ENCODE measurements around the gene KCNK3. TPM values are rescaled to one million over a fixed set of nuclear protein-coding genes. Genes with fewer than 3 reads are reported as not detected.

Gene KCNK3
- total and polyA plus RNA-seq, 5 experiments from 2014 or later: not detected

DNA sequence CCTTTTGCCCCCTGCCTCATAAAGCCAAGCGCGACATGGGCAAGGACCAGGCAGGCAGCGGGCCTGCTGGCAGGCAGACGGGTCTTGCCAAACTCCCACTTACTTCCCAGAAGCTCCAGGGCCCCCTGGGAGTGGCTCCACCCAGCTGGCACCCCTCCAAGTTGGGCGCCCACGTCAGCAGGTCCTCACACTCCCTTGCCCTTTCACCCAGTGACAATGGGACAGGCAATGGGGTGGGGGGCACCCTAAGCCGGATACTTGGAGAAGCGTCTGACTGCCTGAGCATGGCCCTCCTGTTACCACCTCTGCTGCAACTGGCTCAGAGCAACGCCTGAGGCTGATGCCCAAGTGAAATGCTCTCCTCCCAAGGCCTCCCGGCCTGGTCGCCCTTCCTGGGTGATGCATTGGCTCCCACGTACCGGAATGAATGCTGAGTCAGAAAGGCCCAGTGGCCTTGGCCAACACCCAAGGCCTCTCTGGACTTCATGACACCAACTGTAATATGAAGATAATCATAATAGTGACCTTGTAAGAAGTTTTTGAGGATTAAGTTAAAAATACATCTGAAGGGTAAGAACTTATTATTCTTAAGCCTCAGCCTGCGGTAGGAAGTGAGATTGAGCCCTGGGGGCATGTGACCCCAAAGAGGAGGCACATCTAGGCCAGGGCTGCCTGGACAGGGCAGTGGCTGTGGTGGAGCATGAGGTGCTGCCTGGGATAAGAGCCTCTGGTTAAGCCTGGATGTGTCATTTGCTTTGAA lies 31.6 kb downstream of the KCNK3 start:
- no peak for DNase-seq
- H3K4me3 Mint-ChIP-seq: no peak overlapping the region
- H3K4me1 Mint-ChIP-seq: peaks cover 0 to 3% (median 1%) of the 10 kb centered on the region in 4 donors
- no peak for ATAC-seq
- peak overlapping the region in 2 of 10 donors; percentile 41 to 53 for H3K27ac Mint-ChIP-seq
- no peaks in the 10 kb centered on the region for H3K9me3 Mint-ChIP-seq
- H3K36me3 Mint-ChIP-seq: no peaks in the 10 kb centered on the region
- POLR2A ChIA-PET: no interaction called here
- peaks cover 0 to 21% (median 7%) of the 10 kb centered on the region in 5 donors for H3K27me3 Mint-ChIP-seq

DNA sequence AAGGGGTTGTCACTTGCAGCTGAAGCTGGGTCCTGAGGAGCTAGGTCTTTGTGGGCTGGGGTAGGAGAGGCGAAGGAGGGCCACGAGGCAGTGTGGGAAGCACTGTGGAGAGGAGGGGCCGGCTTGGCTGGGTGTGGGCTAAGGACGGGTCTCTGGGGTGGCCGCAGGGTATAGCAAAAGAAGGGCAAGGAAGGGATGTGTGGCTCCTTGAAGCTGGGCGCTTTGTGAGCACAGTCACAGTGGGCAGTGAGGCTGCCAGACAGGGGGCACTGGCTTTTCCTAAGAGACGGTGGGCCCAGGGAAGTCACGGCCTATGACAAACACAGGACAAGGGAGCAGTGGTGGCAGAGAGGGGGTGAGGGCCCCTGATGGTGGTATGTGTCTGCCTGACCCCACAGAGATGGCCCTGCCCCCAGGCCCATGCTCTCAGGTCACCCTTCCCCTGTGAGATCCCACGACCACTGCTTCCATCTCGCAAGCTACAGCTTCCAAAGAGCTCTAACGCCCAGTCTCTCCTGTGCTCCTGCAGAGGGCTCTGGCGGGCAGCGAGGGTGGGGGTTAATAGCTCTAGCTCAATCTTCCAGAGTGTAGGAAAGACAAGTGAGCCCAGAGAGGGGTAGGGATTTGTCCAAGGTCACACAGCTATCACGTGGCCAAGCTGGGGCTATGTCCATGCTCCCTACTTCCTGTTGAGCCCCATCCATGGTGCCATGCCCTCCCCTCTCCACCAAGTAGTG lies 32.4 kb downstream of the KCNK3 start:
- Mint-ChIP-seq H3K27me3 (peaks cover 0 to 17% (median 8%) of the 10 kb centered on the region in 5 donors), H3K9me3 (no peaks in the 10 kb centered on the region), H3K4me1 (peaks cover 0 to 3% (median 1%) of the 10 kb centered on the region in 4 donors), H3K36me3 (no peaks in the 10 kb centered on the region), H3K27ac (peak overlapping the region in 1 of 10 donors; percentile 53), H3K4me3 (no peak overlapping the region)
- no peak for ATAC-seq
- POLR2A ChIA-PET: no interaction called here
- DNase-seq: no peak

DNA sequence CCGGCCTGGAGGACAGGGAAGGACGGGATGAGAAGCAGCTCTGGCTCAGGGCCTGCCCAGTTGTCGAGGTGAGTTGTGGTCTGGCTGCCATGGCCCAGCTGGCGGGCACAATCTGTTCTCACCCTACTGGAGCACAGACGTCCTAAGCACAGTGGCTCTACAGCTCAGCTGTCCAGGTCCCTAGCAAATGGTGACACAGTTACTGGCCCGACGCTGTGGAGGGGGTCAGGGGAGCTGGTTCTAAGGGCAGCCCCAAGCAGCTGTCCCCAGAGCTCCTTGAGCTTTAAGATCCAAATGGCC lies 32.9 kb downstream of the KCNK3 start:
- no peak overlapping the region for H3K27ac Mint-ChIP-seq
- ATAC-seq: no peak
- POLR2A ChIA-PET: no interaction called here
- H3K4me1 Mint-ChIP-seq: peaks cover 0 to 3% (median 1%) of the 10 kb centered on the region in 4 donors
- no peaks in the 10 kb centered on the region for H3K9me3 Mint-ChIP-seq
- DNase-seq: peak in 1 of 10 donors; percentile 9
- H3K27me3 Mint-ChIP-seq: peaks cover 0 to 17% (median 8%) of the 10 kb centered on the region in 5 donors
- no peak overlapping the region for H3K4me3 Mint-ChIP-seq
- H3K36me3 Mint-ChIP-seq: no peaks in the 10 kb centered on the region

DNA sequence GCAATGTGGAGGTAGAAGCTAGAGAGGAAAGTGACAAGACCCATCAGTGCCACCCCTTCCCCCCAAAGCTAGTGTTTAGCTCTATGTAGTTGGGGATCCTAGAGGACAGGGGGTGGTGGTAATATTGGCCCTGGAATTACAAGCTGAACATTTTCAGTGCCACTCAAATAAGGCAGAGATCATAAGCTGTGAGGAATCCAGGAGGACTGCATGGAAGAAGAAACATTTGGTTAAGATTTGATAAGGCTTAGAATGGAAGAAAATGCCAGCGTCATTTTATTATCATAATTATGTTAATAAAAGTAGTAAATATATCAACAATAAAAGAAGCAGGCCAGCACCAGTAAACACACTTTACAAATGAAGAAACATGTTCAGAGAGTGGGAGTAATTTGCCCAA lies 33.7 kb downstream of the KCNK3 start:
- no peak for ATAC-seq
- DNase-seq: no peak
- no peaks in the 10 kb centered on the region for H3K9me3 Mint-ChIP-seq
- H3K36me3 Mint-ChIP-seq: no peaks in the 10 kb centered on the region
- H3K4me1 Mint-ChIP-seq: peaks cover 0 to 3% (median 1%) of the 10 kb centered on the region in 4 donors
- POLR2A ChIA-PET: no interaction called here
- H3K27me3 Mint-ChIP-seq: peaks cover 1 to 22% (median 9%) of the 10 kb centered on the region in 5 donors
- H3K27ac Mint-ChIP-seq: no peak overlapping the region
- H3K4me3 Mint-ChIP-seq: no peak overlapping the region

DNA sequence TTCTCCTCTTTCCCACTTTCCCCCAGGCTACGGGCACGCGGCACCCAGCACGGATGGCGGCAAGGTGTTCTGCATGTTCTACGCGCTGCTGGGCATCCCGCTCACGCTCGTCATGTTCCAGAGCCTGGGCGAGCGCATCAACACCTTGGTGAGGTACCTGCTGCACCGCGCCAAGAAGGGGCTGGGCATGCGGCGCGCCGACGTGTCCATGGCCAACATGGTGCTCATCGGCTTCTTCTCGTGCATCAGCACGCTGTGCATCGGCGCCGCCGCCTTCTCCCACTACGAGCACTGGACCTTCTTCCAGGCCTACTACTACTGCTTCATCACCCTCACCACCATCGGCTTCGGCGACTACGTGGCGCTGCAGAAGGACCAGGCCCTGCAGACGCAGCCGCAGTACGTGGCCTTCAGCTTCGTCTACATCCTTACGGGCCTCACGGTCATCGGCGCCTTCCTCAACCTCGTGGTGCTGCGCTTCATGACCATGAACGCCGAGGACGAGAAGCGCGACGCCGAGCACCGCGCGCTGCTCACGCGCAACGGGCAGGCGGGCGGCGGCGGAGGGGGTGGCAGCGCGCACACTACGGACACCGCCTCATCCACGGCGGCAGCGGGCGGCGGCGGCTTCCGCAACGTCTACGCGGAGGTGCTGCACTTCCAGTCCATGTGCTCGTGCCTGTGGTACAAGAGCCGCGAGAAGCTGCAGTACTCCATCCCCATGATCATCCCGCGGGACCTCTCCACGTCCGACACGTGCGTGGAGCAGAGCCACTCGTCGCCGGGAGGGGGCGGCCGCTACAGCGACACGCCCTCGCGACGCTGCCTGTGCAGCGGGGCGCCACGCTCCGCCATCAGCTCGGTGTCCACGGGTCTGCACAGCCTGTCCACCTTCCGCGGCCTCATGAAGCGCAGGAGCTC lies 35.4 kb downstream of the KCNK3 start:
- peak; percentile 82 for ATAC-seq
- H3K27ac Mint-ChIP-seq: no peak overlapping the region
- no peaks in the 10 kb centered on the region for H3K36me3 Mint-ChIP-seq
- peaks cover 3 to 22% (median 16%) of the 10 kb centered on the region in 5 donors for H3K27me3 Mint-ChIP-seq
- H3K4me1 Mint-ChIP-seq: peaks cover 0 to 3% (median 0%) of the 10 kb centered on the region in 4 donors
- peak in 6 of 10 donors; percentile 4 to 32 (median 22) for DNase-seq
- no peaks in the 10 kb centered on the region for H3K9me3 Mint-ChIP-seq
- peak overlapping the region in 2 of 10 donors; percentile 39 to 40 for H3K4me3 Mint-ChIP-seq
- POLR2A ChIA-PET: interaction anchor here (1.0 kb wide), 1 partner anchor 36 kb away, joined by 3 read pairs; the partner anchor contains the start of gene SLC35F6

DNA sequence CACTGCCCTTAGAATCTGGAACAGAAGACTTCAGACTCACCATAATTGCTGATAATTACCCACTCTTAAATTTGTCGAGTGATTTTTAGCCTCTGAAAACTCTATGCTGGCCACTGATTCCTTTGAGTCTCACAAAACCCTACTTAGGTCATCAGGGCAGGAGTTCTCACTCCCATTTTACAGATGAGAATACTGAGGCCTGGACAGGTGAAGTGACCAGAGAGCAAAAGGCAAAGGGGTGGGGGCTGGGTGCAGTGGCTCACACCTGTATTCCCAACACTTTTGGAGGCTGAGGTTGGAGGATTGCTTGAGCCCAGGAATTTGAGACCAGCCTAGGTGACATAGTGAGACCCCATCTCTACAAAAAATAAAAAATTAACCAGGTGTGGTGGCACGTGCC lies 36.8 kb downstream of the KCNK3 start:
- ATAC-seq (no peak), DNase-seq (no peak)
- Mint-ChIP-seq H3K27me3 (peaks cover 5 to 27% (median 16%) of the 10 kb centered on the region in 5 donors), H3K27ac (no peak overlapping the region), H3K9me3 (no peaks in the 10 kb centered on the region), H3K36me3 (no peaks in the 10 kb centered on the region), H3K4me3 (no peak overlapping the region), H3K4me1 (peaks cover 0 to 3% (median 0%) of the 10 kb centered on the region in 4 donors)
- POLR2A ChIA-PET: no interaction called here

DNA sequence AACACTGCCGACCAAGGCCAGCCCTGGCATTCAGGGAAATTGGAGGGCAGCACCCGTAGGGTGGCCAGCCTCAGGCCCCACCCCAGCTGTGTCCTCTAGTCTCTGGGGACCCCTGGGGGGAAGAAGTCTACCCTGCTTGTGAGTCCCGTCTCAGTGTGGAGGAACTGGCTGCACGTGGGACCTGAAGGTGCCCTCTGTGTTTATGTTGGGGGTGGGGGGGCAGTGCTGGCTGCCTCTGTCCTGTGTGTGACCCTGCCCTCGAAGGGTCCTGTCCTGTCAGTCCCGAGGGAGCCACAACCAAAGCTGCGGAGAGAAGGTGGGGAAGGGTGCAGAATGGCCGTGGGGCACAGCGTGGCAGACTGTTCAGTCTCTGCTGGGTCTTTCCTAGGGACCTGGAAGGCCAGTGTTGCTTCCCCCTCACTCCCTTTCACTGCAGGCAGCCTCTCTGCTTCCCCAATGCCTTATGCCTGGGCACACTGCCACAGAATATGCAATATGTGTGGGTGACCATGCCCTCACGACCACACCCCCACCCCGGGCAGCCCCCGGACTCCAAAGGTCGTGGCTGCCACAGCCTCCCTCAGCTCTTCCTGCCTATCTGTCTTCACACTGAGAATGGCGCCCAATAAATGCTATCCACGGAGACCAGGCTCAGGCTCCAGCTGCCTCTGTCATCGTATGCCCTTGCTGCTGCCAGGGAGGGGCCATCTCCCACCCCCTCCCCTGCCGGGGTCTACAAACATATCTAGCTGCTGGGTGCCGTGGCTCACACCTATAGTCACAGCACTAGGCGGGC lies 38.2 kb downstream of the KCNK3 start:
- H3K4me3 Mint-ChIP-seq: no peak overlapping the region
- DNase-seq (no peak), ATAC-seq (no peak)
- H3K4me1 Mint-ChIP-seq: peaks cover 0 to 3% (median 0%) of the 10 kb centered on the region in 4 donors
- peaks cover 5 to 27% (median 14%) of the 10 kb centered on the region in 5 donors for H3K27me3 Mint-ChIP-seq
- POLR2A ChIA-PET: no interaction called here
- H3K27ac Mint-ChIP-seq: peak overlapping the region in 1 of 10 donors; percentile 76
- no peaks in the 10 kb centered on the region for H3K9me3 Mint-ChIP-seq
- no peaks in the 10 kb centered on the region for H3K36me3 Mint-ChIP-seq

DNA sequence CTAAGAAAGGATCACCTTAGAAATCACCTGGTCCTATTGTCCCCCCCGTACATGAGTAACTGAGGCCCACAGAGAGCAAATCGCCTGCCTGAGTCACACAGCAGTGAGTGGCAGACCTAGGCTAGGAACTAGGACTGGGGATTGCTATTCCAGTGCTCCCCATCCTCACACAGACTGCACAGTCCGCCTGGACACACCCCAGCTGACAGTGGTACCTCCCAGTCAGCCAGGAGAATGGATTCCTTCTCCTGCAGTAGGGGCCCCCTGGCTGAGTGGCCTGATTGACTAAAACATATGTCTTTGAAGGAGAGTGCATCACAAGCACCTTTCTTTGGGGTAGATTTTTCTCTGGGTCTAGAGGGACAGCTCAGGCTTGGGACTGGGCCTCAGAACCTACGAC lies 39.2 kb downstream of the KCNK3 start:
- POLR2A ChIA-PET: no interaction called here
- Mint-ChIP-seq H3K4me3 (no peak overlapping the region), H3K27ac (no peak overlapping the region), H3K27me3 (peaks cover 5 to 27% (median 8%) of the 10 kb centered on the region in 5 donors), H3K9me3 (no peaks in the 10 kb centered on the region), H3K4me1 (peaks cover 0 to 3% (median 0%) of the 10 kb centered on the region in 4 donors), H3K36me3 (no peaks in the 10 kb centered on the region)
- ATAC-seq: no peak
- DNase-seq: no peak

DNA sequence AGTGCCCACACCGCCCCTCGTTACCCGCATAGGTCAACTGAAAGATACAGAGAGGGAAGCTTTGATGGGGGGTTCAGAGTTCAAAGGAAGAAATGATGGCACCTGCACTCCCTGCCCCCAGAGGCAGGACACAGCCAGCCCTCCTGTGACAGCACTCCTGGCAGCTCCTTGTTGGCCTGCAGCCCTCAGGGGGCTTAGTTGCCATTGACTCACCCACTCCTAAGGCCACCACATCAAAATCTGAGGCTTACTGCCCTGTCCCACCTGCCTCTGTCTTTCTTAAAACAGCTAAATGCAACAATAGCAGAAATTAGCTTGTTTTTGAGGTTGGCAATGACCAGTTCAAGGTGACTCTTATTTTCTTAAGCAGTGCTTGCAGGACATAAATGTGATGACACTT lies 39.9 kb downstream of the KCNK3 start:
- DNase-seq (no peak), ATAC-seq (no peak)
- H3K9me3 Mint-ChIP-seq: no peaks in the 10 kb centered on the region
- no peak overlapping the region for H3K4me3 Mint-ChIP-seq
- H3K4me1 Mint-ChIP-seq: peaks cover 0 to 3% (median 0%) of the 10 kb centered on the region in 4 donors
- POLR2A ChIA-PET: no interaction called here
- no peaks in the 10 kb centered on the region for H3K36me3 Mint-ChIP-seq
- peaks cover 4 to 27% (median 7%) of the 10 kb centered on the region in 5 donors for H3K27me3 Mint-ChIP-seq
- H3K27ac Mint-ChIP-seq: no peak overlapping the region

DNA sequence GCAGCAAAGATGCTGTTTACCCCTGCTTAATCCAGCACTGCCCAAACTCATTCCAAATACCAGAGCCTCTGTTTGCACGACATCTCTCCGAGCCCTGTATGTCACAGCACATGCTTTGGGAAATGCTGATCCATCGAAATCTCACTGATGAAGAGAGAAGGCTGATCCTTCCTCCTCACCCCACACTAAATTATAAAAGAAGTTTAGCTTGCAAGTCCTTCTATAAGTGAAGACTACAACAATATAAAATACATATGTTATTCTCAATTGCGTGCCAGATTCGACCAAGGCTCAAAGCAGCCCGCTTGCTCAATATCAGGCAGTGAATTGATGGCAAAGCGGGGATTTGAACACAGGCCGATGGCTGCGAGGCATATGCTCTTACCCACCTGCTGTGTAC lies 40.9 kb downstream of the KCNK3 start:
- H3K36me3 Mint-ChIP-seq: no peaks in the 10 kb centered on the region
- no peak for ATAC-seq
- DNase-seq: no peak
- H3K27me3 Mint-ChIP-seq: peaks cover 4 to 27% (median 9%) of the 10 kb centered on the region in 5 donors
- no peaks in the 10 kb centered on the region for H3K4me1 Mint-ChIP-seq
- H3K27ac Mint-ChIP-seq: peak overlapping the region in 1 of 10 donors; percentile 59
- no peaks in the 10 kb centered on the region for H3K9me3 Mint-ChIP-seq
- POLR2A ChIA-PET: no interaction called here
- H3K4me3 Mint-ChIP-seq: no peak overlapping the region

DNA sequence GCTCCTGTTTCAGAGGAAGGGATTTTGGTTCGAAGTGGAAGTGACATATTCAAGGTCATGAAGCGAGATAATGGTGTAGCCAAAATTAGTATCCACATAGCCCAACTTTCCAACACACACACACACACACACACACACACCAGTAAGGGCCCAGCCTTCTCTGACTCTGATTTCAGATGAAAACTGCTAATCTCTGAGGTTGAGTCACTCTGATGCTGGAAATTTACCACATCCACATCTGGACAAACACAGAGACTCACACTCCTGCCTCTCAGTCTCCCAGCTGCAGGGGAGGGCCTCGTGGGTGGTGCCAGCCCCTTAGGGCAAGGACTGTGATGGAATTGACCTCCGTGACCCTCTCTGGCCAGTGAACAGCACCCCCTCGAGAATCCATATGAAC lies 42.6 kb downstream of the KCNK3 start:
- DNase-seq: no peak
- no peak for ATAC-seq
- Mint-ChIP-seq H3K27me3 (peaks cover 4 to 18% (median 10%) of the 10 kb centered on the region in 5 donors), H3K9me3 (no peaks in the 10 kb centered on the region), H3K4me1 (no peaks in the 10 kb centered on the region), H3K4me3 (no peak overlapping the region), H3K36me3 (no peaks in the 10 kb centered on the region), H3K27ac (peak overlapping the region in 1 of 10 donors; percentile 25)
- POLR2A ChIA-PET: no interaction called here
